Heart left ventricle (tissue), 16 donors: ENCODE measurements around the gene ETV6. TPM values are rescaled to one million over a fixed set of nuclear protein-coding genes. Genes with fewer than 3 reads are reported as not detected.

Experiments used
- ATAC-seq, 4 donors: fragments of 200-7000 bp; cut with Tn5 transposase; one replicate each; pipeline ENCODE4 v1.9.1; 2020 to 2022; ENCODE audit warnings: moderate library complexity in 4 of 4, mild to moderate bottlenecking in 3 of 4, moderate number of reproducible peaks in 1 of 4
- DNase-seq, 5 donors: peaks; one replicate each; pipeline ENCODE4 v3.0.0-alpha.2; 2020
- H3K27ac ChIP-seq, 12 donors: fragments of 200-600 bp; sonication (generic) in 4 of 12; one replicate each; pipeline versions ENCODE4 v1.5.0 to v1.8.0; 2016 to 2022; ENCODE audit warnings: mild to moderate bottlenecking in 2 of 12
- H3K27me3 ChIP-seq, 9 donors: fragments of 200-600 bp; sonication (generic) in 2 of 9; one replicate each; pipeline versions ENCODE4 v1.5.1 to v1.8.0; 2016 to 2022; ENCODE audit warnings: mild to moderate bottlenecking in 3 of 9
- H3K36me3 ChIP-seq, 9 donors: fragments of 200-600 bp; sonication (generic) in 2 of 9; one replicate each; pipeline versions ENCODE4 v1.5.0 to v1.8.0; 2018 to 2022; ENCODE audit warnings: mild to moderate bottlenecking in 2 of 9
- H3K4me1 ChIP-seq, 12 donors: fragments of 200-600 bp; sonication (generic) in 4 of 12; one replicate each; pipeline versions ENCODE4 v1.5.0 to v1.8.0; 2016 to 2022; ENCODE audit warnings: mild to moderate bottlenecking in 3 of 12
- H3K4me3 ChIP-seq, 12 donors: fragments of 200-600 bp; sonication (generic) in 4 of 12; one replicate each; pipeline versions ENCODE4 v1.5.0 to v1.8.0; 2017 to 2022; ENCODE audit warnings: mild to moderate bottlenecking in 9 of 12, moderate library complexity in 4 of 12
- H3K9me3 ChIP-seq, 12 donors: fragments of 200-600 bp; sonication (generic) in 4 of 12; one replicate each; pipeline versions ENCODE4 v1.5.0 to v1.8.0; 2016 to 2022; ENCODE audit warnings: mild to moderate bottlenecking in 1 of 12
- POLR2A ChIP-seq, 2 donors: fragments of 450-650 bp; IDR thresholded peaks; one replicate each; pipeline ENCODE4 v1.6.1; 2017; ENCODE audit warnings: antibody characterized with exemption in 2 of 2, mild to moderate bottlenecking in 2 of 2, moderate library complexity in 2 of 2
- WGBS, 4 donors: extraction: QIAGEN DNeasy Blood & Tissue Kit in 2 of 4; methylation state at CpG; one replicate each; pipeline versions ENCODE4 v1.1.5 to v1.1.7; 2013 to 2018; 5-methylcytosine and 5-hydroxymethylcytosine counted together
- intact Hi-C, 10 donors: fragments of 100-400 bp; cut with DNase I; formaldehyde crosslinking; loops; one replicate each; pipeline versions ENCODE4 v1.11.1 to v1.14.2; 2022
- polyA plus RNA-seq, 2 donors: library from polyadenylated mRNA; stranded (reverse); fragments of 200-250 nt; gene quantifications; one replicate each; pipeline ENCODE4 v1.2.3, GENCODE V29; 2013
- total RNA-seq, 9 donors: library from RNA; depleted of rRNA in 2 of 9; stranded (reverse); fragments of >200 nt in 2 of 9; fragmentation: NEBNext Ultra II Directional in 3 of 9; extraction: Animal tissue kit (Norgen Biotek cat#: 25700) in 3 of 9; gene quantifications; one replicate each; pipeline versions ENCODE4 v1.1.0 to v1.2.4, GENCODE V29; 2016 to 2023
- TF ChIP-seq, protein P1 (sequence below), 12 donors: fragments of 200-600 bp; sonication (generic) in 4 of 12; IDR thresholded peaks; one replicate each; pipeline versions ENCODE4 v1.5.0 to v1.8.0; 2018 to 2022; ENCODE audit warnings: antibody characterized with exemption in 12 of 12, mild to moderate bottlenecking in 5 of 12
- donor health status: ischemic (EF 13 %, LVEDD 7.1; RV severe dilation, severe dysfunction).
- donor health status: healthy with polysubstance abuse.
- donor health status: DM: no; HTN: yes; CAD: no.
- donor health status: DM: no; HTN: no; CAD: no.
- donor health status: ischemic (EF 25% LVEDD 6.9; RV normal size, moderate dysfunction).
- donor health status: ischemic (EF 25% LVEDD 5.7; RV mildly dilated, moderate dysfunction).
- donor health status: healthy.
- donor health status: DM: yes; HTN: yes; CAD: no.
- donor health status: ischemic (EF 35%, LVEDD 5.7; RV mildly dilated, moderate dysfunction).
- donor health status: nonischemic (EF 11% LVEDD 7.7; RV severe dilation, severe dysfunction).
- donor health status: DM: yes; HTN: yes; CAD: no.
- donor health status: PGD.
- donor health status: ischemic (EF 29% LVEDD 5.4; RV normal size, mild dysfunction).
- donor health status: nonischemic (EF 23%, LVEDD 6.1; RV moderate dilation, normal function).

The ETV6 gene
- total and polyA plus RNA-seq, 11 donors, result 3.9 to 37.3 (median 12.4) TPM

DNA sequence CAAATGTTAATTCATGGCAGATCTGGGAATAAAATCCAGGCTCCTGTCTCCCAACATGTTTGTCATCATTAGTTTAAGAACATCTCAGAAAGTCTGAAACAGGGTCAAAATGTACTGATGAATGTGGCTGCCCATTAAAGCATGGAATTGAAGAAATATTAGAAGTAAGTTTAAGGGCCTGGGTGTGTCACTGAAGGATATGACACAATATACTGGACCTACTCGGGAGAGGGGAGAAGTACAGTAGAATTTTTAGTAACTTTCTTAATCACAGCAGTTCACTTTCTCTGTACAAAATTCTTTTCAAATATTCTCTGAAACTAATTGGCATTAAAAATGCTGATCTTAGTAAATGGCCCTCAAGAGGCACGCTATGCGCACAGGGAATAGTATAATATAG lies 185.5 kb downstream of the ETV6 start:
- Histone ChIP-seq H3K4me1 (peaks cover 5 to 100% (median 76%) of the 10 kb centered on the region in 12 donors), H3K36me3 (peaks cover 0 to under 1% (median 0%) of the 10 kb centered on the region in 9 donors), H3K9me3 (no peaks in the 10 kb centered on the region), H3K27ac (peak overlapping the region in 3 of 12 donors; percentile 3 to 96 (median 8)), H3K4me3 (no peak overlapping the region), H3K27me3 (no peaks in the 10 kb centered on the region)
- intact Hi-C loops, result no loop called here
- no peak for TF ChIP-seq POLR2A (IDR thresholded peaks at IDR 0.05)
- TF ChIP-seq, protein P1, sequence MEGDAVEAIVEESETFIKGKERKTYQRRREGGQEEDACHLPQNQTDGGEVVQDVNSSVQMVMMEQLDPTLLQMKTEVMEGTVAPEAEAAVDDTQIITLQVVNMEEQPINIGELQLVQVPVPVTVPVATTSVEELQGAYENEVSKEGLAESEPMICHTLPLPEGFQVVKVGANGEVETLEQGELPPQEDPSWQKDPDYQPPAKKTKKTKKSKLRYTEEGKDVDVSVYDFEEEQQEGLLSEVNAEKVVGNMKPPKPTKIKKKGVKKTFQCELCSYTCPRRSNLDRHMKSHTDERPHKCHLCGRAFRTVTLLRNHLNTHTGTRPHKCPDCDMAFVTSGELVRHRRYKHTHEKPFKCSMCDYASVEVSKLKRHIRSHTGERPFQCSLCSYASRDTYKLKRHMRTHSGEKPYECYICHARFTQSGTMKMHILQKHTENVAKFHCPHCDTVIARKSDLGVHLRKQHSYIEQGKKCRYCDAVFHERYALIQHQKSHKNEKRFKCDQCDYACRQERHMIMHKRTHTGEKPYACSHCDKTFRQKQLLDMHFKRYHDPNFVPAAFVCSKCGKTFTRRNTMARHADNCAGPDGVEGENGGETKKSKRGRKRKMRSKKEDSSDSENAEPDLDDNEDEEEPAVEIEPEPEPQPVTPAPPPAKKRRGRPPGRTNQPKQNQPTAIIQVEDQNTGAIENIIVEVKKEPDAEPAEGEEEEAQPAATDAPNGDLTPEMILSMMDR (IDR thresholded peaks at IDR 0.05), result no peak
- DNase-seq (no peak), ATAC-seq (no peak)
- WGBS, 4 donors, result 80 to 87% (median 84%) methylated on average over 3 of the region's 3 CpGs

GRCh38 chr12:11836282-11837151 lies 187.0 kb downstream of the ETV6 start:
- DNase-seq, result peak in 4 of 5 donors; percentile 41 to 53 (median 48)
- TF ChIP-seq, protein P1 (IDR thresholded peaks at IDR 0.05), result no peak
- no peak for TF ChIP-seq POLR2A (IDR thresholded peaks at IDR 0.05)
- H3K9me3 ChIP-seq, result no peaks in the 10 kb centered on the region
- H3K4me1 ChIP-seq, result peaks cover 2 to 98% (median 68%) of the 10 kb centered on the region in 12 donors
- 76 to 87% (median 84%) methylated on average over 14 of the region's 14 CpGs for WGBS, 4 donors
- no peaks in the 10 kb centered on the region for H3K27me3 ChIP-seq
- H3K36me3 ChIP-seq, result peaks cover 0 to 16% (median 3%) of the 10 kb centered on the region in 9 donors
- peak; percentile 23 to 64 (median 48) for ATAC-seq
- no peak overlapping the region for H3K4me3 ChIP-seq
- intact Hi-C loops, result no loop called here
- H3K27ac ChIP-seq, result peak overlapping the region in 6 of 12 donors; percentile 14 to 96 (median 40)

DNA sequence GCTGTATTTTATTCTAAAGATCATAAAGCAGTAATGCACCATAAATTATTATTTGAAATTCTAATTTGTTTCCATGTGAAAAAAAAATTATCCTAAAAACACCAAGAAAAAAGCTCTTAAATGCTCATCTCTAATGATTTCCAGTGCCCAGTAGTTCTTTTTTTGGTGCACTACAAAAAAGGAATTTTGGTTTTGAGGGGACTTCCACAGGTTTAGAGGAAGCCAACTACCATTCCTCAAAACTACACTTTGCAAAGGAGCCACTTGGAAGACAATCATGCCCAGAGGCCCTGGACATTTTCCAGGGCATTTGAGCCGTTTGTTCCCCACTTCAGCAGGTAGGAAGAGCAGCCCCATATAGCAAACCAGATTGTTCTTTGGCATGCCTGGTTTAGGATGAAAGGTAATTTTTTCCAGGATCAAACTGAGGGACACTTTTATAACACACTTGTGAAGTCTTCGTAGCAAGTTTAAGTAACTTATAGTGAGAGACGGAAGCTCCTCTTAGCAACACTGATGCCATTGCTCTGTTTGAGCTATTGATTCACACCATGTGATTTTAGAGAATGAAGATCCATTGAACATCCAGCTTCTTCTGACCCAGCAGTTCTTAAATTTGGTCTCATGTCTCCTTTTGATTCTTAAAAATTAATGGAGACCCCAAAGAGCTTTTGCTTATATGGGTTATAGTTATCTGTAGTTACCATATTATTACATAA lies 187.9 kb downstream of the ETV6 start:
- ATAC-seq (no peak), DNase-seq (no peak)
- H3K4me1 ChIP-seq, result peaks cover 0 to 90% (median 60%) of the 10 kb centered on the region in 12 donors
- peak overlapping the region in 4 of 12 donors; percentile 39 to 96 (median 76) for H3K27ac ChIP-seq
- intact Hi-C loops, result no loop called here
- 52 to 82% (median 69%) methylated on average over 3 of the region's 3 CpGs for WGBS, 4 donors
- no peaks in the 10 kb centered on the region for H3K9me3 ChIP-seq
- no peaks in the 10 kb centered on the region for H3K27me3 ChIP-seq
- TF ChIP-seq POLR2A (IDR thresholded peaks at IDR 0.05), result no peak
- TF ChIP-seq, protein P1 (IDR thresholded peaks at IDR 0.05), result no peak
- no peak overlapping the region for H3K4me3 ChIP-seq
- H3K36me3 ChIP-seq, result peaks cover 0 to 18% (median 3%) of the 10 kb centered on the region in 9 donors

- H3K4me3 ChIP-seq, result no peak overlapping the region
- WGBS, 4 donors, result 41 to 63% (median 46%) methylated on average over 2 of the region's 2 CpGs
- H3K27ac ChIP-seq, result peak overlapping the region; percentile 0 to 96 (median 68)
- peaks cover 0 to 28% (median 8%) of the 10 kb centered on the region in 9 donors for H3K36me3 ChIP-seq
- H3K9me3 ChIP-seq, result no peaks in the 10 kb centered on the region
- ATAC-seq, result peak in 2 of 4 donors; percentile 32 to 38
- H3K27me3 ChIP-seq, result no peaks in the 10 kb centered on the region
- peaks cover 0 to 80% (median 54%) of the 10 kb centered on the region in 12 donors for H3K4me1 ChIP-seq
- DNase-seq, result no peak
- TF ChIP-seq, protein P1 (IDR thresholded peaks at IDR 0.05), result no peak
- no peak for TF ChIP-seq POLR2A (IDR thresholded peaks at IDR 0.05)
- intact Hi-C loops, result no loop called here
Observed at GRCh38 chr12:11838403-11838802, 188.9 kb downstream of the ETV6 start.
